Measurements from ENCODE around the gene NKAIN2.
"Not testable (repeated sequence)": the region's sequence is repeated elsewhere in the genome, so short reads cannot be mapped to it uniquely, and the experiment has no call there.

NKAIN2 gene

GRCh38 chr6:123966618-123967017 is 163.0 kb downstream of the NKAIN2 start:
- no peak for DNase-seq (ENCODE audit: low read depth)

GRCh38 chr6:123967905-123968304 is 164.2 kb downstream of the NKAIN2 start:
- no peak for DNase-seq (ENCODE audit: low read depth)

DNA sequence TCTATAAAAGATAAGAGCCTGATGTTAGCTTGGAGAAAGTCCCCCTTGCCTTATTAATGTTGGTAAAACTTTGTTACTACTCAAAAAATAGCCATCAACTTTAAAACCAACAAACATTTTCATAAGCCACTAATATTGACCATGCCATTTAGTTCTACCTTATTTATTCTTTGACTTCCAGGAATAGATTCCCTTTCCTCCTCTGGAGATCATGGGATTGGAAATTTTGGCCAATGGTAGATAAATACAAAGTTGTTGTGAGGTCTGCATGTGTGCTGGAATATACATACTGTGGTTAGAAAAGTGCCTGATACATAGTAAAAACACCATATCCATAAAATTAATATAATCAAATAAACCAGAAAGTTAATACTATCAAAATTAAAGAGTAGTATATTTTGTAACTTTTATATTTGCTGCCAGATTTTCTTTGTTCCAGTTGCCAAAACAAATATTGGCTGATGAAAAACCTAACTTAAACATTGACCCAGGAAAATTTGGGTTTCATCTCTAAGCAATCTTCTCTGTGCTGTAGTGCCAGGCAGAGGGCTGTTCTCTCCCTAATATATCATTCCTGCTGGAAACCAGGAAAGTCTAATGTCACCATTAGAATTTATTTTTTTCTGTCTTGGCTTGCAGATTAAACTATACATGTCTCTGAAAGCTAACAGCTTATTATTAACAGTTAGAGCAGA is 169.1 kb downstream of the NKAIN2 start:
- no peak for DNase-seq (ENCODE audit: low read depth)

GRCh38 chr6:123980311-123980710 is 176.6 kb downstream of the NKAIN2 start:
- no peak for DNase-seq (ENCODE audit: low read depth)

GRCh38 chr6:123986938-123987337 is 183.3 kb downstream of the NKAIN2 start:
- no peak for DNase-seq (ENCODE audit: low read depth)

DNA sequence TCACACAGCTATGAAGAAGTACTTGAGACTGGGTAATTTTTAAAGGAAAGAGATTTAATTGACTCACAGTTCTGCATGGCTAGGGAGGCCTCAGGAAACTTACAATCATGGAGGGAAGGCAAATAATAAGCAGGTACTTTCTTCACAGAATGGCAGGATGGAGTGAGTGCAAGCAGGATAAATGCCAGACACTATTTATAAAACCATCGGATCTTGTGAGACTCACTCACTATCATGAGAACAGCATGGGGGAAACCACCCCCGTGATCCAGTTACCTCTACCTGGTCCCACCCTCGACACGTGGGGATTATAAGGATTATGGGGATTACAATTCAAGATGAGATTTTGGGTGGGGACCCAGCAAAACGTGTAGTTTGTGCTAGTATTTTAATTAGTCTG is 186.3 kb downstream of the NKAIN2 start:
- DNase-seq (ENCODE audit: low read depth) = not testable (repeated sequence)

DNA sequence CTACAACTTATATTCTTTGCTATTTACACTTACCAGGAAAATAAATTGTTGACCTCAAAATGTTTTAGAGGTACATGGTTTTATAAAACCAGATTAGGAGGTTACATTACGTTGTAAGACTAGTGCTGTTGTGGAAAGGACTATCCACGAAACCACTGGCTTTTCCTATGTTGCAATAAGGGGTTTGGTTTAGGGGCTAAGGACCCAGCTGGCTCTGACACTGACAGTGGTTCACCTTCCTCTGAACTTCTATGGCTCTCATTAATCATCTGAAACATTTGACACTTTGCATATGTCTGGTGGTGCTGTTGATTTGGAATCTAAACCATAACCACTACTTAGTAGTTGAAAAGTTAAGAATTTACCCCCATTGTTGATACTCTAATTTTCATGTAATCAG is 186.7 kb downstream of the NKAIN2 start:
- DNase-seq (ENCODE audit: low read depth) = no peak

DNA sequence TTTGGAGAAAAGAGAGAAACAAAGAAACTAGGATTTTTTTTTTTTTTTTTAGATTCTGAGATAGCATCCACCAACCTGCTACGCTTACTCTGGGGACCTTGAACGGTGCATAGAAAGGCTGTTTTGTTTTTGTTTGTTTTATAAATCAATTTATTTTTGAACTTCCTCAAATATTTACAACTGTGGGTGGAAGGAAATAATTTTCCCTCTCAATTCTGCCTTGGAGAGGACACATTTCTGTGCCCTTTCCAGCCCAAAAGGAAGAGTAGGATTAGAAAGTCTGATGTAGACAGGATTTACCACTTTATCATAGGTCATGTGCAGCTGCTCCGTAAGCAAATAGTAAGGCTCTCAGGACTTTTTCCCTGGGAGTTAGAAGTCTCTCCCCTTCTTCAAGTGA is 190.5 kb downstream of the NKAIN2 start:
- DNase-seq (ENCODE audit: low read depth) = no peak

- no peak for DNase-seq (ENCODE audit: low read depth)
These were observed 191.4 kb downstream of the NKAIN2 start for GRCh38 chr6:123994891-123995635.

GRCh38 chr6:123997223-123997622 is 193.6 kb downstream of the NKAIN2 start:
- no peak for DNase-seq (ENCODE audit: low read depth)

- DNase-seq (ENCODE audit: low read depth) = peak; percentile 15
These were observed 198.9 kb downstream of the NKAIN2 start for GRCh38 chr6:124002377-124003081.

GRCh38 chr6:124007266-124007665 is 203.6 kb downstream of the NKAIN2 start:
- DNase-seq (ENCODE audit: low read depth) = no peak

GRCh38 chr6:124008000-124008987 is 204.6 kb downstream of the NKAIN2 start:
- no peak for DNase-seq (ENCODE audit: low read depth)

DNA sequence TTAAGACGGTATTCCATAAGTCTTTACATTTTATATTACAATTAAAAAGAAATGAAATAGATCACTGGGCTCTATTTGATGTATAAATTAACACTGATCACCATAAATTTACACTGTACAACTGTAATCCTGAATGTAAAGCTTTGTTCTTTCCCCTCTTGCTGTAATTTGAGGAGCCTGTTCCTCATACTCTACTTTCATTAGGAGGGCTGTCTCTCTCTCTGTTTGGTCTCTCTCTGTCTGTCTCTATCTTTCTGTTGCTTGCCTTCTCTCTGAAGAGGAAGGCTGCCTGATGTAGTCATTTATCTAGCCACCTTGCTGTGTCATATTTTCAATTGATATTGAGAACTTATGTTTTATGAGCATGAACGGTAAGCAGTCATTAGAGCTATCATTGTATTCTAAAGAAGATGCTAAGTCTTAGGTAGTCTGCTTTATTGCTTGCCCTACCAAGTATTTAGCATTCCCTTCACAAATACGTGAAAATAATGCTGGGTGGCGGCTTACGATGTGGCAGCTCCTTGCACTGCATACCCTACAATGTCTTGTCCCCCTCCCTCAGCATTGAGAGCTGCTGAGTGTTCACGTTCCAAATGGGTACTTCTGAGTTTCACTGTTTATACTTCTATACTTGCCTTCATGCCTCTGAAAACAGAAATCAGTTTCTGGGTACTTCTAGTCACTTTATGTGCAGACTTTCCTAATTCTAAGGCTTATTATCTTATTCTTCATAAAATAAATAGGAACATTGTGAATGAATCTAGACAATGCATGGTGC is 205.5 kb downstream of the NKAIN2 start:
- no peak for DNase-seq (ENCODE audit: low read depth)

DNA sequence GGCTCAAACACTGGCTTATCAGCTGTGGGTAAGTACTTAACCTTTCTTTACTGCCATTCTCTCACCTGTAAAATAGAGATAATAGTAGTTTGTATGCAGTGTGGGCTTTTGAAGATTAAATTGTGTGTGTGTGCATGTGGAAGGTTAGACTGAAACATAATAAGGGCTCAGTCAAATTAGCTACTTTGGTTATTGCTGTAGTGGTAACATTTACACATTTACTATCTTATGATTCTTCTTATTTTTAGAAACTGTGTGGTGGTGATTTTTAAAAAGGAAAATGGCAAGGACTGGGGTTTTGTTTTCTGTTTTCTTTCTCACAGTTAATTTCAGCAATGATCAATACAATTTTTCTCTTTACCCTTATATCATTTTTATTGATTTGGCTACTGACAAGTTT is 206.9 kb downstream of the NKAIN2 start:
- no peak for DNase-seq (ENCODE audit: low read depth)

DNA sequence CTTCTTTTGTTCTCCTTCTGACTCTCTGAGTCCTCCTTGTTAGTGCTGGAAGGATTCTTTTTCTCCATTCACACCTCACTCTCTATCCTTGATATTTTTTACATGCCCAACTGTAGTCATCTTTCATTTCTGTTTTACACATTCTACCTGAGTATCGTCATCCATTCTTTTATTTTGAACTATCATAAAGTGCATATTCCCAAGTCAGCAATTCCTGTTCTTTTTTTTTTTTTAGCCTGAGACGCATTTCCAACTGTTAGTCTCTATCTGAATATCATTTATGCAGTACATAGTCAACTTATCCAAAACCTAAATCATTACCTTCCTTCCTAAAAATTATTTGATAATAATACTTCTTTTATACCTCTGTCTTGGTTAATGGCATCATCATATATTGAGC is 207.5 kb downstream of the NKAIN2 start:
- no peak for DNase-seq (ENCODE audit: low read depth)

DNA sequence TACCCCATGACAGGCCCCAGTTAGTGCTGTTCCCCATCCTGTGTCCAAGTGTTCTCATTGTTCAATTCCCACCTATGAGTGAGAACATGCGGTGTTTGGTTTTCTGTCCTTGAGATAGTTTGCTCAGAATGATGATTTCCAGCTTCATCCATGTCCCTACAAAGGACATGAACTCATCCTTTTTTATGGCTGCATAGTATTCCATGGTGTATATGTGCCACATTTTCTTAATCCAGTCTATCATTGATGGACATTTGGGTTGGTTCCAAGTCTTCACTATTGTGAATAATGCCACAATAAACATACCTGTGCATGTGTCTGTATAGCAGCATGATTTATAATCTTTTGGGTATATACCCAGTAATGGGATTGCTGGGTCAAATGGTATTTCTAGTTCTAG is 218.4 kb downstream of the NKAIN2 start:
- DNase-seq (ENCODE audit: low read depth) = not testable (repeated sequence)

DNA sequence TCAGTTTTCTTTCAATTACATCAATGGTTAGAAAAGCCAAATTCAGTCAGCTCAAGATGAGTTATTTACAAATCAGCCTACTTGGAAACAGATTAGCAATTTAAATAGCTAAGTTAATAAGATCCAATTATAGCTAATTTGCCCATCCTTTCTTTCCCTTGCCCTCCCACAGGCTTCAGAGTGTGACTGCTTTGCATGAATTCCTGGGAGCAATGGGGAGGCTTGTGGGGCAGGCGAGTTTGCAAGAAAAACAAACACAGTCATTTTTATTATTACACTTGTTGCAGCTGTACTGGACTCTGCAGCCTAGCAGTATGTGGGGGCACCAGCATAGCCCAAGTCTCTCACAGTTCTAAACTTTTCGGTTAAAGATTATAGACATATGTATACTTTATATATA is 219.0 kb downstream of the NKAIN2 start:
- DNase-seq (ENCODE audit: low read depth) = no peak

GRCh38 chr6:124026694-124027093 is 223.0 kb downstream of the NKAIN2 start:
- no peak for DNase-seq (ENCODE audit: low read depth)

- no peak for DNase-seq (ENCODE audit: low read depth)
These were observed 223.7 kb downstream of the NKAIN2 start for GRCh38 chr6:124027392-124027791.

DNA sequence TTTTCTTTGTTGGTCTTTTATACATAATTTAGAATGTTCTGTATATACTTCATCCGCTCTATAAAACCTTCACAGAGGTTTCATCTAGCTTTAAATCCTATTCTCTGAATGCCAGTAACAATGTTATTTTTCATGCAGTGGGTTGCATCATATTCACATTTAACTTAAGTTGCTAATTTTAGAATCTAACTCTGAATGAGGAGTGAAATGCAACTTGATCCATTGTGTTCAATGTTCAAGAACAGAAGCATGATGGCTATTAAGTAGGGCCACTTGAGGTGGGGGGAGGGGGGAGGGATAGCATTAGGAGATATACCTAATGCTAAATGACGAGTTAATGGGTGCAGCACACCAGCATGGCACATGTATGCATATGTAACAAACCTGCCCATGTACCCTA is 224.5 kb downstream of the NKAIN2 start:
- DNase-seq (ENCODE audit: low read depth) = no peak

Data from iris pigment epithelial cell (primary cell).